NK-92 (cell line): ENCODE measurements around the gene MEIS2.

Source experiments
- DNase-seq: peaks from one replicate; lab custom pipeline; 2025; ENCODE audit not compliant: unreplicated experiment; lab: John Stamatoyannopoulos, UW

MEIS2 gene

DNA sequence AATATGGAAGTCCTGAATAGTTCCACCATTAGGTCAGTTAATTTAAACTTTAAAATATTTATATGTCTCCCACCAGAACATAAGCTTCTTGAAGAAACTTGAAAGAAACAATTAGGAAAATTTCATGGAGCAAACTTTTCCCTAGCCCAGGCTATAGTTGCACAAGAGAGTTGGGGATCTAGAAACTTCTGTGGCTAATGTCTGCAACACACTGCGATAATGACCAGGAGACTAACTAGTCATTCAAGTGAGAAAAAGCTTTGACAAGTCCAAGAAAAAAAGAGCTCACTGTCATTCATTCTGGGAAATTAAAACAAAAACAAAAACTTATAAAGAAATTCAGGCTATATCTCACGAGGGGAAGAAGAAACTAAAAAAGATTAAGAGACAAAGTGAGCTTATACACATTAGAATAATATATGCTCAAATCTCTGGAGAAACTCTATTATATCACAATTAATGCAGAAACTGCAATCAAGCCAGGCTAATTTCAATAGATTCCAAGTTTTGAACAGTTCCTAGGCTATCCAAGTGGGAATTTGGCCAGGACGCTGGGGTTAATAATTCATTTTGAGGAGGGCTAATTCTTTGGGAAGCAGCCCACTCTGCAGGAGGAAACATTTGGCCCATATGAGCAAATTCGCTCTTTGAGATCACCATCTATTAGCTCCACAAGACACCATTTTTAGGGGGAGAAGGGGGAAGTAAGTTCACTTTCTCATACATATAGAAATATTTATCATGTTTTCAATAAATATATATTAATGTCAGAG lies 134.6 kb downstream of the MEIS2 start:
- DNase-seq: no peak

- DNase-seq: no peak
These were observed 135.7 kb downstream of the MEIS2 start for GRCh38 chr15:36964626-36965025.

DNA sequence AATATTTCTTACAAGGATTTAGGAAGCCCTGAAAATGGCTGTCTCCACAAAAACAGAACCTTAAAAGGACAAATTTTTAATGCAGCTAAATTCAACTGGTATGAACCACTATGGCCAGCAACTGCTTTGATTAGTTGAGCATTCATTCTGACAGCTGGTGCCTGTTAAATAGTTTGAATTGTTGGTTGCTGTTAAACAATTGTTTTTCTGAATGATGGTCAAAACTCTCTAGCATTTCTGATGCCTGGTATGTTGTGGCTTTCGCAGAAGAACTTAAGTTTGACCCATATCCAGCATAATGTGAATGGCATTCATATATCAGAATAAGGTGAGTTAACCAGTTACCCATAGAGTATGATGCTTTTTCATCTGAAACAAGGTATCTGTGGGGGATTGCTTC lies 138.4 kb downstream of the MEIS2 start:
- DNase-seq: no peak

GRCh38 chr15:36960947-36961227 lies 139.5 kb downstream of the MEIS2 start:
- no peak for DNase-seq

- DNase-seq: no peak
These were observed 140.0 kb downstream of the MEIS2 start for GRCh38 chr15:36960179-36960946.

- DNase-seq: no peak
These were observed 140.6 kb downstream of the MEIS2 start for GRCh38 chr15:36959746-36960145.

DNA sequence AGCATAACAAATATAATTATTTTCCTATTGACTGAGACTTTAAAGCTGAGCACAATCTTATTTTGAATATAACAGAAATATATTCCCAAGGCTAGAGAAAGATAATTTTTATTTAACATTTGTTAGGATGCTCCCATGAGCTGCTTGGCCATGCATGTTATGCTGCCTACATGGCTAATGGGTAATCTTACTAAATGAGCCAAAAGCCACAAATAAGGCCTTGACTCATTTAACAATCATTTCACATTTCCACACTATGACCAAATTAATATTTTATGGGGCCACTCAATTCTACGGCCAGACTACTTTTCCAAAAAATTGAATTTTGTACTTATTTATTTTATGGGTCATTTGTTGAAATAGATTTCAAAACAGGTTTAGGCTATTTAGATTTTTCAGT lies 141.7 kb downstream of the MEIS2 start:
- DNase-seq: no peak

DNA sequence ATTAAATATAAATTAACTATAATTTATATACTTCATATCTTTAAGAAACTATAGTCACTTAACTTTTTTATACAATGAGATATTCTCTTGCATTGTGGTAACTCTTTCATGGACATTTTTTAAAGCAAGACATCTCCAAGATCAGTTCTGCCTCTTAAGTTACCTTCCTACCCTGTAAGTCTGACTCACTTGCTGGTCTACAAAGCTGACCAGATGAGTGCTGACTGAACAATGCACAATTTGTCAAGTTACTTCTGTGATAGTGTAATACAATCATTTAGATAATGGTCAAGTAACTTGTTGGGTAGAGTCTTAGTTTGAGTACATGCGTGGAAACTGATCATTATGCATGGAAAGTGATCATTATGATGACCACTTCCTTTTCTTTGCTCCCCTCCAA lies 145.9 kb downstream of the MEIS2 start:
- DNase-seq: no peak

DNA sequence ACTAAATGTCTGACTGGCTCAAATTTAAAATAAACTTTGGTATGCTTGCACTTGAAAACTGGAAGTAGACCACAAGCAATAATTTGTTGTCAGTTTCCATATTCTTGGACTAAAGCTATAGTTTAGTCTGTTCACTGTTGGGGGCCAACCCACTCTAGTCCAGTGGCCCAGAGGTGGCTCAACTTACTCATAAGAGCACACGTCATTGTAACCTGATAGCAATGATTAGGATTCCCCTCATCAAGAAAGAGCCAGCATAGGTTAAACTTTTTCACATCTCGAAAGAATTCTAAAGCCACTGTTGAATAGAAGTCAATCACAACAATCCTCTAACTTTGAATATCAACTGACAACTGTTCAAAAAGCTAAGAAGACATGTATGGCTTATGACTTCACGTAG lies 147.0 kb downstream of the MEIS2 start:
- no peak for DNase-seq

DNA sequence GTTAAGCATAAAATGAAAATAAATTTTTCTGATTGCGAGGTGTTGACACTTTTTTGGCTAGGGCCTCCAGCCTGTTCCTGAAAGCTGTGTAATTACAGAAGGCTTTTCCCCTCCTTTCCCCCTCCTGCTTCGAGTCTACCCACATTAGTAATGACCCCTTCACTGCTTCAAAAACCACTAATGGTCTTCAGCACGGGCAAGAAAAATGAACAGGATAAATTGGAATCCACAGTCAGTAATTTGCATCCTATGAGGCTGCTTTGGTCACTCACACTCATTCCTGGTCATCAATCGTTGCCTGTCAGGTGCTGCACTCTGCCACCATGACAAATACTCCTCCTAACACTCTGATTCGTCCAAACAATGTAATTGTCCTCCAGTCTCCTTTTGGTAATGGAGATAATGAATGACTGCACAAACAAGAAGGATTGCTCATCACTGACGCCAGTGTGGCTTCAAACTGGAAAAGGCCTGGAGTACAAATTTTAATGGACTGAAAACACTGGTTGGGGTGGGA lies 148.6 kb downstream of the MEIS2 start:
- no peak for DNase-seq

- no peak for DNase-seq
These were observed 150.0 kb downstream of the MEIS2 start for GRCh38 chr15:36950371-36950770.

GRCh38 chr15:36948982-36949381 lies 151.4 kb downstream of the MEIS2 start:
- no peak for DNase-seq

GRCh38 chr15:36947035-36947719 lies 153.2 kb downstream of the MEIS2 start:
- DNase-seq: no peak

DNA sequence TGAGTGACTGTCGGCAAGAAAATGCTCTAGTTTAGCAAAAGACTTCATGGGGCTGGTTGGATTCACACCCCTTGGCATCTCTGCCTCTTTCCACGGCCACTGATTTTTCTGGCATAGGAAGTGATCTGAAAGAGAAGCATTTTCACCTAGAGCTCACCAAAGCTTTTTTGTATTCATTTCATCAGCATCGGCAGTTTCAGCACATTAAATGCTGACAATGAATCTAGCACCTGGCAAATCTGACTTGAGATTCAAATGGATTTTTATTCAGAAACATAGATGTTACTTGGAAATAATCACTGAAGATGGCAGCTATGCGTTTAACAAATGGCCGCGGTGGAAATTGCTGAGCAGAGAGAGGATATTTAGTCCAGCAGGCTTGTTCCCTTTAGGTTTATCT lies 155.9 kb downstream of the MEIS2 start:
- no peak for DNase-seq

- no peak for DNase-seq
These were observed 156.6 kb downstream of the MEIS2 start for GRCh38 chr15:36943508-36944361.

GRCh38 chr15:36942248-36942827 lies 158.0 kb downstream of the MEIS2 start:
- DNase-seq: no peak

DNA sequence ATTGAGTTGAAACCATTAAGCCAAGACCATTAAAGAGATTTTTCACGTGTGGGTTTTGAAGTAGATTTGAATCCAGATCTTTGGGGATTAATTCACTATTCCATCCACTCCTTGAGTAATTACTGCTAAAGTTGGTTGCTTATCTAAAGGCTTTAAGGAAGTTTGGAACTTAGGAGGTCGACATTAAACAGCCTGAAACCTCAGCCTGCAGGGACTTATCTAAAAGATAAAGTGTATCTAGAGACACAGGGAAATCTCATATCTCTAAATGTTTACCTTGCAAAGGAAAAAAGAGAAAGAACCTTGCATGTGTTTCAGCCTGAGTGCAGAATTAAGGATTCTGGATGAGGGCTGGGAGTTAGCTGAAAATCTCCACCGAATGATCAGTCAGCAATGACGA lies 158.6 kb downstream of the MEIS2 start:
- DNase-seq: no peak

- no peak for DNase-seq
These were observed 159.6 kb downstream of the MEIS2 start for GRCh38 chr15:36940636-36941260.

GRCh38 chr15:36940219-36940618 lies 160.1 kb downstream of the MEIS2 start:
- no peak for DNase-seq

DNA sequence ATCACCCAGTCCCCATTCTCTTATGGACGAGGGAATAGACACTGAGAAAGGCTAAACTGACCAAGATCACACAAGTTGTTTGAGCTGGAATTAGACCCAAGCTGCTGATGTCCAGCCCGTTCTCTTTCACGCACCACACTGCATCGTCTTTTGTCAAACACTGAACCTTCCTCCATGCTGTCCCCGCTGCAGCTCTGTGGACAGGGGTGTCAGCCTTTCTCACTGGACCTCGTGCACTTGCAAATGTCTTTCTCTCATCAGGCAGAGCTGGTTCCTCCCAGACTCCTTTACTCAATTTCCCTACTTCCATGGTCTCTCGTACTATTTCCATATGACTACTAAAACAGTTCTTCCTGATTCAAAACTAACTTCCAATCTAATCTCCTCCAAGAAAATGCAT lies 161.6 kb downstream of the MEIS2 start:
- DNase-seq: no peak
